SJCRH30 (cell line): ENCODE results near the gene ULK4. TPM values are rescaled to one million over a fixed set of nuclear protein-coding genes. Genes with fewer than 3 reads are reported as not detected.
"Not testable (repeated sequence)": the region's sequence is repeated elsewhere in the genome, so short reads cannot be mapped to it uniquely, and the experiment has no call there.

Experiments used
- DNase-seq, 2 experiments: peaks; one replicate each; pipeline ENCODE4 v3.0.0-alpha.2; 2015 to 2020
- H3K27ac ChIP-seq: fragments of 250-450 bp; sonication (Bioruptor Pico); 2 replicates; pipeline ENCODE4 v1.5.1; 2020; ENCODE audit warnings: mild to moderate bottlenecking, moderate library complexity
- H3K27me3 ChIP-seq: fragments of 250-450 bp; sonication (Bioruptor Pico); 2 replicates; pipeline ENCODE4 v1.5.1; 2020; ENCODE audit warnings: mild to moderate bottlenecking, moderate library complexity
- H3K36me3 ChIP-seq: fragments of 250-450 bp; sonication (Bioruptor Pico); 2 replicates; pipeline ENCODE4 v1.5.1; 2020; ENCODE audit warnings: mild to moderate bottlenecking, moderate library complexity
- H3K4me1 ChIP-seq: fragments of 250-450 bp; sonication (Bioruptor Pico); 2 replicates; pipeline ENCODE4 v1.5.1; 2020; ENCODE audit warnings: mild to moderate bottlenecking, moderate library complexity
- H3K4me3 ChIP-seq: fragments of 250-450 bp; sonication (Bioruptor Pico); 2 replicates; pipeline ENCODE4 v1.5.1; 2020; ENCODE audit warnings: mild to moderate bottlenecking, moderate library complexity
- H3K9me3 ChIP-seq: fragments of 250-450 bp; sonication (Bioruptor Pico); replicated peaks from 2 replicates; pipeline ENCODE4 v1.5.1; 2020; ENCODE audit warnings: mild to moderate bottlenecking, moderate library complexity
- total RNA-seq: library from RNA; depleted of rRNA; stranded (reverse); fragments of >200 nt; shearing (Covaris generic); gene quantifications from 2 replicates; pipeline ENCODE4 v1.2.3, GENCODE V29; 2014

ULK4 gene
- total RNA-seq, 1 experiment from 2014 or later = 6.4 TPM

GRCh38 chr3:41863024-41863423 lies 98.9 kb downstream of the ULK4 start:
- no peaks in the 10 kb centered on the region for H3K9me3 ChIP-seq
- no peak for DNase-seq
- no peaks in the 10 kb centered on the region for H3K27me3 ChIP-seq
- H3K27ac ChIP-seq = no peak overlapping the region
- H3K4me3 ChIP-seq = no peak overlapping the region
- H3K4me1 ChIP-seq = no peaks in the 10 kb centered on the region
- H3K36me3 ChIP-seq = no peaks in the 10 kb centered on the region

GRCh38 chr3:41860489-41860888 lies 101.4 kb downstream of the ULK4 start:
- not testable (repeated sequence) for H3K27ac ChIP-seq, DNase-seq, H3K4me1 ChIP-seq, H3K4me3 ChIP-seq, H3K36me3 ChIP-seq, H3K9me3 ChIP-seq, H3K27me3 ChIP-seq

- no peaks in the 10 kb centered on the region for H3K36me3 ChIP-seq
- no peaks in the 10 kb centered on the region for H3K4me1 ChIP-seq
- no peaks in the 10 kb centered on the region for H3K27me3 ChIP-seq
- H3K27ac ChIP-seq = no peak overlapping the region
- no peak overlapping the region for H3K4me3 ChIP-seq
- no peak for DNase-seq
- no peaks in the 10 kb centered on the region for H3K9me3 ChIP-seq
These were observed 106.9 kb downstream of the ULK4 start for GRCh38 chr3:41854956-41855355.

GRCh38 chr3:41853540-41854196 lies 108.2 kb downstream of the ULK4 start:
- Histone ChIP-seq H3K27ac (no peak overlapping the region), H3K36me3 (no peaks in the 10 kb centered on the region), H3K9me3 (no peaks in the 10 kb centered on the region), H3K4me1 (no peaks in the 10 kb centered on the region), H3K4me3 (no peak overlapping the region), H3K27me3 (no peaks in the 10 kb centered on the region)
- no peak for DNase-seq

GRCh38 chr3:41848753-41849574 lies 112.9 kb downstream of the ULK4 start:
- H3K9me3 ChIP-seq = no peaks in the 10 kb centered on the region
- no peak overlapping the region for H3K27ac ChIP-seq
- no peaks in the 10 kb centered on the region for H3K36me3 ChIP-seq
- no peak overlapping the region for H3K4me3 ChIP-seq
- no peaks in the 10 kb centered on the region for H3K27me3 ChIP-seq
- no peak for DNase-seq
- no peaks in the 10 kb centered on the region for H3K4me1 ChIP-seq

GRCh38 chr3:41847679-41848078 lies 114.2 kb downstream of the ULK4 start:
- Histone ChIP-seq H3K4me3 (no peak overlapping the region), H3K27ac (no peak overlapping the region), H3K27me3 (no peaks in the 10 kb centered on the region), H3K4me1 (no peaks in the 10 kb centered on the region), H3K9me3 (no peaks in the 10 kb centered on the region), H3K36me3 (no peaks in the 10 kb centered on the region)
- no peak for DNase-seq

GRCh38 chr3:41846850-41847249 lies 115.1 kb downstream of the ULK4 start:
- DNase-seq = no peak

GRCh38 chr3:41845826-41846225 lies 116.1 kb downstream of the ULK4 start:
- Histone ChIP-seq H3K4me3 (no peak overlapping the region), H3K36me3 (no peaks in the 10 kb centered on the region), H3K9me3 (no peaks in the 10 kb centered on the region), H3K27me3 (no peaks in the 10 kb centered on the region), H3K4me1 (no peaks in the 10 kb centered on the region), H3K27ac (no peak overlapping the region)
- DNase-seq = no peak

More at GRCh38 chr3:41846850-41847249, 115.1 kb downstream of the ULK4 start:
- Histone ChIP-seq H3K36me3 (no peaks in the 10 kb centered on the region), H3K27me3 (no peaks in the 10 kb centered on the region), H3K27ac (no peak overlapping the region), H3K9me3 (no peaks in the 10 kb centered on the region), H3K4me1 (no peaks in the 10 kb centered on the region), H3K4me3 (no peak overlapping the region)

GRCh38 chr3:41844256-41844655 lies 117.6 kb downstream of the ULK4 start:
- not testable (repeated sequence) for H3K9me3 ChIP-seq, H3K4me1 ChIP-seq, H3K27me3 ChIP-seq, DNase-seq, H3K36me3 ChIP-seq, H3K27ac ChIP-seq, H3K4me3 ChIP-seq

- DNase-seq, H3K27me3 ChIP-seq, H3K4me1 ChIP-seq, H3K27ac ChIP-seq, H3K9me3 ChIP-seq, H3K36me3 ChIP-seq, H3K4me3 ChIP-seq: not testable (repeated sequence)
These were observed 120.8 kb downstream of the ULK4 start for GRCh38 chr3:41840936-41841668.

- Histone ChIP-seq H3K4me1 (no peaks in the 10 kb centered on the region), H3K27ac (no peak overlapping the region), H3K4me3 (no peak overlapping the region), H3K36me3 (no peaks in the 10 kb centered on the region), H3K9me3 (no peaks in the 10 kb centered on the region), H3K27me3 (no peaks in the 10 kb centered on the region)
- DNase-seq = no peak
These were observed 125.4 kb downstream of the ULK4 start for GRCh38 chr3:41836360-41837134.

- H3K27ac ChIP-seq = no peak overlapping the region
- H3K4me1 ChIP-seq = no peaks in the 10 kb centered on the region
These were observed 128.3 kb downstream of the ULK4 start for GRCh38 chr3:41833628-41834027.

GRCh38 chr3:41819236-41819635 lies 142.7 kb downstream of the ULK4 start:
- Histone ChIP-seq H3K27me3 (no peaks in the 10 kb centered on the region), H3K9me3 (no peaks in the 10 kb centered on the region), H3K4me1 (no peaks in the 10 kb centered on the region), H3K4me3 (no peak overlapping the region), H3K27ac (no peak overlapping the region), H3K36me3 (no peaks in the 10 kb centered on the region)
- DNase-seq = no peak

More at GRCh38 chr3:41833628-41834027, 128.3 kb downstream of the ULK4 start:
- DNase-seq = no peak
- Histone ChIP-seq H3K27me3 (no peaks in the 10 kb centered on the region), H3K36me3 (no peaks in the 10 kb centered on the region), H3K9me3 (no peaks in the 10 kb centered on the region), H3K4me3 (no peak overlapping the region)

- H3K27ac ChIP-seq = no peak overlapping the region
- H3K36me3 ChIP-seq = no peaks in the 10 kb centered on the region
- H3K4me3 ChIP-seq = no peak overlapping the region
- peaks cover 9% of the 10 kb centered on the region for H3K4me1 ChIP-seq
- H3K27me3 ChIP-seq = no peaks in the 10 kb centered on the region
- DNase-seq = no peak
- no peaks in the 10 kb centered on the region for H3K9me3 ChIP-seq
These were observed 153.3 kb downstream of the ULK4 start for GRCh38 chr3:41808618-41809017.
